ENCODE data around the gene POU3F3.

The POU3F3 gene

GRCh38 chr2:104888489-104889258 is 34.8 kb downstream of the POU3F3 start:
- H2AFZ ChIP-seq, result no peak overlapping the region
- no peaks in the 10 kb centered on the region for H3K9me3 ChIP-seq (ENCODE audit: control insufficient read depth, low read length)
- no peaks in the 10 kb centered on the region for H3K36me3 ChIP-seq (ENCODE audit: control insufficient read depth, insufficient read depth, low read length)
- no peaks in the 10 kb centered on the region for H3K4me1 ChIP-seq
- H3K79me2 ChIP-seq, result no peaks in the 10 kb centered on the region
- H3K4me3 ChIP-seq (ENCODE audit: low read depth, low read length), result no peak overlapping the region
- no peak overlapping the region for H3K27ac ChIP-seq
- no peak for TF ChIP-seq CTCF (IDR thresholded peaks at IDR 0.05)
- no peak overlapping the region for H3K9ac ChIP-seq
- H3K27me3 ChIP-seq (ENCODE audit: control insufficient read depth, insufficient read depth, low read length), result no peaks in the 10 kb centered on the region
- no peak overlapping the region for H3K4me2 ChIP-seq (ENCODE audit: low read length)

DNA sequence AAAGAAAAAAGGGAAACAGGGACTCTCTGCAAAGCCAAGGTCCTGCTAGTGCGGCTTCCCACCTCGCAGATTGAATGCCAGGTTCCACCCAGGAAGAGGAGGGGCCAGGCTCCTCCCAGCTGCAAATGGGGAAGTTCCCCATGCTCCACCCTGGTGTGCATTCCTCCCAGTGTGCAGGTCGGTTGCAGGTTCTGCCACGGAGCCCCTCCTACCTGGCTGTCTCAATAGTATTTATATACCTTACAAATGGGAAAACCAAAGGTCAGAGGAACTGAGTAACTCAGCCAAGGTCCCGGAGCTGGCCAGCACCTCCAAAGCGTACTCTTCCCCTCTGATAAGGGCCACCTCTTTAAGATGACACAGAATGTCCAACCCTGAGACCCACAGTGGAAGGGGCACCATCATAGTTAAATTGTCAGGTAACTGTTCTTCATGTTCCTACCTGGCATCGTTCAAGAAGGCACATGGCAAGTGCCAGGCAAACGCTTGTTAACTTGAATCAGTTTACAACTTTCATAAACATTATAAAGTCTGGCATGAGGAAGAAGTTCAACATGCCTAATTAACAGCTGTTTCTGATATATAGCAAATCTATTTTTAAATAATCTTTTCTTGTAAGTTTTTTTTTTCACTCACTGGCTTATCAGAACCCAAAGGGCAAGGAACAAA is 35.5 kb downstream of the POU3F3 start:
- no peaks in the 10 kb centered on the region for H3K36me3 ChIP-seq (ENCODE audit: control insufficient read depth, insufficient read depth, low read length)
- no peaks in the 10 kb centered on the region for H3K27me3 ChIP-seq (ENCODE audit: control insufficient read depth, insufficient read depth, low read length)
- H3K9ac ChIP-seq, result no peak overlapping the region
- H3K9me3 ChIP-seq (ENCODE audit: control insufficient read depth, low read length), result no peaks in the 10 kb centered on the region
- H3K4me3 ChIP-seq (ENCODE audit: low read depth, low read length), result no peak overlapping the region
- no peak overlapping the region for H3K4me2 ChIP-seq (ENCODE audit: low read length)
- TF ChIP-seq CTCF (IDR thresholded peaks at IDR 0.05), result no peak
- no peaks in the 10 kb centered on the region for H3K79me2 ChIP-seq
- no peak overlapping the region for H3K27ac ChIP-seq
- H3K4me1 ChIP-seq, result no peaks in the 10 kb centered on the region
- H2AFZ ChIP-seq, result no peak overlapping the region

- Histone ChIP-seq H3K27me3 (ENCODE audit: control insufficient read depth, insufficient read depth, low read length) (no peaks in the 10 kb centered on the region), H3K36me3 (ENCODE audit: control insufficient read depth, insufficient read depth, low read length) (no peaks in the 10 kb centered on the region), H3K9me3 (ENCODE audit: control insufficient read depth, low read length) (no peaks in the 10 kb centered on the region), H3K4me2 (ENCODE audit: low read length) (no peak overlapping the region), H3K4me1 (no peaks in the 10 kb centered on the region), H2AFZ (no peak overlapping the region), H3K9ac (no peak overlapping the region), H3K4me3 (ENCODE audit: low read depth, low read length) (no peak overlapping the region), H3K79me2 (no peaks in the 10 kb centered on the region), H3K27ac (no peak overlapping the region)
- TF ChIP-seq CTCF (IDR thresholded peaks at IDR 0.05), result no peak
Measured at GRCh38 chr2:104889960-104890684, 36.2 kb downstream of the POU3F3 start.

DNA sequence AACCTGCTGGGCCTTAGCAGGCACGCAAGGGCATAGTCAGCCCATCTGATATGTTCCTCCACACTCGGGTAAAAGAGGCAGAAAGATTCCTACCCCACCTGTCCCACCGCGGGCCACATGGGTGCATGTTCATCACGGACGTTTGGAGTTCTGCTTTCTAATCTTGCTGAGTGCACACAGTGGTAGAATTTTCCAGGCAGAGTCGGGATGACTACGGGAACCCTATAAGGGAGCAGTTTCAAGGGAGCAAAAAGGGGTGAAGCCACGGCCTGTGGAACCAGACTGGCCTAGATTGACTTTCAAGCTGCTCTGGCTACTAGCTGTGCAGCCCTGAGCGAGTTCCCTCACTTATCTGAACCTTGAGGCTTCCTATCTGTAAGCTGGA is 36.8 kb downstream of the POU3F3 start:
- no peaks in the 10 kb centered on the region for H3K79me2 ChIP-seq
- H3K9ac ChIP-seq, result no peak overlapping the region
- H2AFZ ChIP-seq, result no peak overlapping the region
- no peak overlapping the region for H3K4me2 ChIP-seq (ENCODE audit: low read length)
- TF ChIP-seq CTCF (IDR thresholded peaks at IDR 0.05), result no peak
- H3K9me3 ChIP-seq (ENCODE audit: control insufficient read depth, low read length), result no peaks in the 10 kb centered on the region
- no peaks in the 10 kb centered on the region for H3K27me3 ChIP-seq (ENCODE audit: control insufficient read depth, insufficient read depth, low read length)
- no peaks in the 10 kb centered on the region for H3K36me3 ChIP-seq (ENCODE audit: control insufficient read depth, insufficient read depth, low read length)
- no peak overlapping the region for H3K27ac ChIP-seq
- no peak overlapping the region for H3K4me3 ChIP-seq (ENCODE audit: low read depth, low read length)
- H3K4me1 ChIP-seq, result no peaks in the 10 kb centered on the region

Measured in parathyroid adenoma (tissue), 2 donors.